OCI-LY3 (cell line): Measurements from ENCODE around the gene CRAMP1.

Experiments
- H2AFZ ChIP-seq: fragments of 200-600, 300-600 bp; shearing (Covaris generic); 2 replicates; pipeline ENCODE4 v1.6.0; 2014; ENCODE audit warnings: antibody characterized with exemption, low read depth, low read length
- H3K27ac ChIP-seq: fragments of 200-600, 300-600 bp; sonication (generic); 2 replicates; pipeline ENCODE4 v1.5.1; 2014; ENCODE audit warnings: mild to moderate bottlenecking, low read length, moderate library complexity, mixed read lengths
- H3K27me3 ChIP-seq: fragments of 200-600, 300-600 bp; sonication (generic); 2 replicates; pipeline ENCODE4 v1.6.1; 2014; ENCODE audit warnings: low read depth, low read length, mixed read lengths
- H3K36me3 ChIP-seq: fragments of 200-600, 300-600 bp; sonication (generic); replicated peaks from 2 replicates; pipeline ENCODE3; 2014; ENCODE audit warnings: low read depth, low read length, mixed read lengths
- H3K4me1 ChIP-seq: fragments of 300-600, 200-600 bp; sonication (generic); 2 replicates; pipeline ENCODE4 v1.6.1; 2014; ENCODE audit warnings: low read length, mixed read lengths
- H3K4me2 ChIP-seq: fragments of 200-600, 300-600 bp; sonication (generic); 2 replicates; pipeline ENCODE4 v1.6.1; 2014; ENCODE audit warnings: low read length, mixed read lengths
- H3K4me3 ChIP-seq: fragments of 300-600, 200-600 bp; sonication (generic); 2 replicates; pipeline ENCODE4 v1.5.1; 2014; ENCODE audit warnings: antibody characterized with exemption, mild to moderate bottlenecking, low read length, moderate library complexity
- H3K79me2 ChIP-seq: fragments of 300-600, 200-600 bp; shearing (Covaris generic); 2 replicates; pipeline ENCODE4 v1.6.1; 2014; ENCODE audit warnings: mild to moderate bottlenecking, low read length, mixed read lengths
- H3K9ac ChIP-seq: fragments of 300-600, 200-600 bp; shearing (Covaris generic); 2 replicates; pipeline ENCODE4 v1.6.0; 2014; ENCODE audit warnings: mild to moderate bottlenecking, low read length, moderate library complexity
- H3K9me3 ChIP-seq: fragments of 200-600, 300-600 bp; shearing (Covaris generic); 2 replicates; pipeline ENCODE4 v1.6.1; 2014; ENCODE audit warnings: low read length, mixed read lengths; ENCODE audit not compliant: insufficient read depth
- H4K20me1 ChIP-seq: fragments of 200-600, 300-600 bp; sonication (generic); 2 replicates; pipeline ENCODE4 v1.6.1; 2016; ENCODE audit warnings: low read length, mixed read lengths; ENCODE audit not compliant: insufficient read depth
- EZH2phosphoT487 ChIP-seq: fragments of 200-600 bp; shearing (Covaris generic); IDR thresholded peaks from 2 replicates; pipeline ENCODE4 v1.6.1; 2018; ENCODE audit warnings: antibody characterized with exemption, mixed run types, low read depth
- TF ChIP-seq, protein P1 (sequence below): fragments of 200-600, 300-600 bp; sonication (generic); IDR thresholded peaks from 2 replicates; pipeline ENCODE4 v1.5.1; 2014; ENCODE audit warnings: antibody characterized with exemption, low read length, low read depth

The CRAMP1 gene

GRCh38 chr16:1631931-1632637, 19.9 kb downstream of the CRAMP1 start:
- Histone ChIP-seq H3K4me2 (no peak overlapping the region), H3K27ac (no peak overlapping the region), H3K79me2 (peaks cover 66% of the 10 kb centered on the region), H2AFZ (no peak overlapping the region), H3K9ac (no peak overlapping the region), H3K4me3 (no peak overlapping the region), H4K20me1 (no peaks in the 10 kb centered on the region; the same call in none of the 2 replicates), H3K27me3 (no peaks in the 10 kb centered on the region), H3K4me1 (no peaks in the 10 kb centered on the region), H3K9me3 (no peaks in the 10 kb centered on the region), H3K36me3 (peaks cover 41% of the 10 kb centered on the region)
- TF ChIP-seq, protein P1, sequence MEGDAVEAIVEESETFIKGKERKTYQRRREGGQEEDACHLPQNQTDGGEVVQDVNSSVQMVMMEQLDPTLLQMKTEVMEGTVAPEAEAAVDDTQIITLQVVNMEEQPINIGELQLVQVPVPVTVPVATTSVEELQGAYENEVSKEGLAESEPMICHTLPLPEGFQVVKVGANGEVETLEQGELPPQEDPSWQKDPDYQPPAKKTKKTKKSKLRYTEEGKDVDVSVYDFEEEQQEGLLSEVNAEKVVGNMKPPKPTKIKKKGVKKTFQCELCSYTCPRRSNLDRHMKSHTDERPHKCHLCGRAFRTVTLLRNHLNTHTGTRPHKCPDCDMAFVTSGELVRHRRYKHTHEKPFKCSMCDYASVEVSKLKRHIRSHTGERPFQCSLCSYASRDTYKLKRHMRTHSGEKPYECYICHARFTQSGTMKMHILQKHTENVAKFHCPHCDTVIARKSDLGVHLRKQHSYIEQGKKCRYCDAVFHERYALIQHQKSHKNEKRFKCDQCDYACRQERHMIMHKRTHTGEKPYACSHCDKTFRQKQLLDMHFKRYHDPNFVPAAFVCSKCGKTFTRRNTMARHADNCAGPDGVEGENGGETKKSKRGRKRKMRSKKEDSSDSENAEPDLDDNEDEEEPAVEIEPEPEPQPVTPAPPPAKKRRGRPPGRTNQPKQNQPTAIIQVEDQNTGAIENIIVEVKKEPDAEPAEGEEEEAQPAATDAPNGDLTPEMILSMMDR = no peak
- no peak for TF ChIP-seq EZH2phosphoT487

DNA sequence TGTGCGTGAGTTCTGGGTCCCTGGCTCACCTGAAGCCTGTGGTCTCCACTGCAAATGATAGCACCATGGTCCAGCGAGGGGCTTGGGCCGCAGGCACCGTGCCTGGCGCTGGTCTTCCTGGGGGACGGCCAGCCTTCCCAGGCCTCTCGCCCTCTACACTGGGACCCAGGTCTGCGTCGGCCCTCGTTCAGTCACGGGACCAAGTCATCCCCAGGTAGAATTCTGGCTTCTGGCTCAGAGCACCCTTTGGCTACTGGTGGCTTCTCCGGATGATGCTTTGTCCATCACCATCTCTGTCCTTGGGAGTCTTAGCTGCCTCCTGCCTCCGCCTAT, 20.4 kb downstream of the CRAMP1 start:
- Histone ChIP-seq H3K27me3 (no peaks in the 10 kb centered on the region), H3K4me3 (no peak overlapping the region), H3K4me1 (no peaks in the 10 kb centered on the region), H3K9ac (no peak overlapping the region), H3K79me2 (peaks cover 61% of the 10 kb centered on the region), H4K20me1 (no peaks in the 10 kb centered on the region; the same call in 1 of the 2 replicates), H3K27ac (no peak overlapping the region), H3K4me2 (no peak overlapping the region), H3K9me3 (no peaks in the 10 kb centered on the region), H2AFZ (no peak overlapping the region), H3K36me3 (peaks cover 41% of the 10 kb centered on the region)
- TF ChIP-seq, protein P1 = no peak
- TF ChIP-seq EZH2phosphoT487 = no peak

DNA sequence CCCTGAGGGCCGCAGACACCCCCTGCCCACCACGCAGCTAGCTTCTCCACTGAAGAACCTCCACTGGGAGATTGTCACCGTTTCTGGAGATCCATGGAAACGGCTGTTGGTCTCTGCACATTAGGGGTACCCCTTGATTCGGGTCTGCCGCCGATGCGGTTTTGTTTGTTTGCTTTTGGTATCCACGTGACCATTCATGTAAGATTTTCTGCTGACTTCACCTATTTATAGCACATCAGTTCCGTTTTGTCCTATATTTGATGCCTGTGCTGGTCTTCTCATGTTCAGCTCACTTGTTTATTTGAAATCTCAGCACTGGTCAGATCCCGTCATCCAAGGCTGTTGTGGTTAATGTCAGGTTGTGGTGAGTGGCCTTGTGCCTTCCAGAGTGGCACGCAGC, 21.1 kb downstream of the CRAMP1 start:
- no peak overlapping the region for H3K4me2 ChIP-seq
- H3K79me2 ChIP-seq = peaks cover 54% of the 10 kb centered on the region
- H3K27ac ChIP-seq = no peak overlapping the region
- H3K9ac ChIP-seq = no peak overlapping the region
- peaks cover 44% of the 10 kb centered on the region for H3K36me3 ChIP-seq
- H3K4me1 ChIP-seq = no peaks in the 10 kb centered on the region
- no peaks in the 10 kb centered on the region; the same call in 1 of the 2 replicates for H4K20me1 ChIP-seq
- no peak overlapping the region for H2AFZ ChIP-seq
- TF ChIP-seq, protein P1 = no peak
- no peak for TF ChIP-seq EZH2phosphoT487
- H3K4me3 ChIP-seq = no peak overlapping the region
- H3K9me3 ChIP-seq = no peaks in the 10 kb centered on the region
- no peaks in the 10 kb centered on the region for H3K27me3 ChIP-seq

DNA sequence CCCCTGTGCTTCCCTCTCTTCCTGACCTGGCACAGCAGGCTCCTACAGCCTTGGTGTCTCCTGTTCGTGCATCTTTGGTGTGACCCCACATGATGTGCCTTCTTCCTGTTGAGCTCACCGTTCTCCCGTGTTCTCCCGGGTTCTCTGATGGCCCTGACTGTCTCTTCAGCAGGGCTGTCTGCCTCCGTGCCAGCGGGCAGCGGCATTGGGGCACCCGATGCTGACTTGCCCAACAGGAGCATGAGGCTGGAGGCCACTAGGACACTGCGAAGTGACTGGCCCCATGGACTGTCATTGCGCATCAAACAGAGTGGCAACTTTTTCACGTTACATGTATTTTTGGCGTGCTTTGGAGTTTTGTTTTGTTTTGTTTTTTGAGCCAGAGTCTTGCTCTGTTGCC, 22.4 kb downstream of the CRAMP1 start:
- Histone ChIP-seq H3K4me1 (no peaks in the 10 kb centered on the region), H3K9me3 (no peaks in the 10 kb centered on the region), H3K27me3 (no peaks in the 10 kb centered on the region), H3K27ac (no peak overlapping the region), H2AFZ (no peak overlapping the region), H3K79me2 (peaks cover 42% of the 10 kb centered on the region), H3K9ac (no peak overlapping the region), H3K4me3 (no peak overlapping the region), H3K36me3 (peaks cover 41% of the 10 kb centered on the region), H3K4me2 (no peak overlapping the region), H4K20me1 (no peaks in the 10 kb centered on the region; the same call in 1 of the 2 replicates)
- TF ChIP-seq EZH2phosphoT487 = no peak
- TF ChIP-seq, protein P1 = no peak
